T47D (cell line): ENCODE measurements around the gene DSE.

Source experiments
- DNase-seq, 2 experiments: peaks; one replicate each; pipeline versions ENCODE4 v3.0.0 to v3.0.0-alpha.2; 2011 to 2012; ENCODE audit warnings: low read depth in 1 of 2, low spot score in 1 of 2
- JUND ChIP-seq: IDR thresholded peaks from 2 replicates; pipeline ENCODE4 v1.6.1; 2012; ENCODE audit warnings: low read depth
- in situ Hi-C: cut with HindIII; loops from 2 replicates; pipeline ENCODE4 v1.10.0; 2016; ENCODE audit warnings: low sequenced_read_pairs, low pct_unique_long_range_greater_than_20kb

The DSE gene

GRCh38 chr6:116398316-116399010 is 27.7 kb downstream of the DSE start:
- no peak for DNase-seq
- in situ Hi-C loops: no loop called here
- TF ChIP-seq JUND: no peak

- no peak for DNase-seq
- TF ChIP-seq JUND: no peak
- in situ Hi-C loops: no loop called here
These were observed 28.5 kb downstream of the DSE start for GRCh38 chr6:116399287-116399686.

GRCh38 chr6:116400328-116400727 is 29.6 kb downstream of the DSE start:
- in situ Hi-C loops: no loop called here
- DNase-seq: no peak
- no peak for TF ChIP-seq JUND

- in situ Hi-C loops: no loop called here
- no peak for TF ChIP-seq JUND
These were observed 31.6 kb downstream of the DSE start for GRCh38 chr6:116402108-116402937.

GRCh38 chr6:116403205-116403604 is 32.5 kb downstream of the DSE start:
- no peak for DNase-seq
- in situ Hi-C loops: no loop called here
- no peak for TF ChIP-seq JUND

More at GRCh38 chr6:116402108-116402937, 31.6 kb downstream of the DSE start:
- DNase-seq: no peak

- TF ChIP-seq JUND: no peak
- no peak for DNase-seq
- in situ Hi-C loops: no loop called here
These were observed 33.9 kb downstream of the DSE start for GRCh38 chr6:116404696-116405095.

- no peak for TF ChIP-seq JUND
- in situ Hi-C loops: no loop called here
- no peak for DNase-seq
These were observed 34.4 kb downstream of the DSE start for GRCh38 chr6:116405138-116405537.

GRCh38 chr6:116405652-116406356 is 35.1 kb downstream of the DSE start:
- TF ChIP-seq JUND: no peak
- in situ Hi-C loops: no loop called here
- DNase-seq: no peak

GRCh38 chr6:116406678-116407345 is 36.1 kb downstream of the DSE start:
- DNase-seq: no peak
- in situ Hi-C loops: no loop called here
- no peak for TF ChIP-seq JUND

GRCh38 chr6:116408491-116408890 is 37.7 kb downstream of the DSE start:
- no peak for DNase-seq
- in situ Hi-C loops: no loop called here
- TF ChIP-seq JUND: no peak

GRCh38 chr6:116409756-116410155 is 39.0 kb downstream of the DSE start:
- TF ChIP-seq JUND: no peak
- no peak for DNase-seq
- in situ Hi-C loops: no loop called here

- no peak for TF ChIP-seq JUND
- in situ Hi-C loops: no loop called here
- no peak for DNase-seq
These were observed 40.5 kb downstream of the DSE start for GRCh38 chr6:116411284-116411623.
